GM12878 (cell line): ENCODE data around the gene KLHL18.

Source experiments
- CREB1 ChIP-seq: IDR thresholded peaks from 2 replicates; pipeline ENCODE4 v1.6.1; 2012; ENCODE audit warnings: low read depth, mild to moderate bottlenecking, inconsistent platforms
- E2F4 ChIP-seq: IDR thresholded peaks from 2 replicates; pipeline ENCODE4 v1.6.1; 2012; ENCODE audit warnings: low read depth, low read length, improper control_type of control experiment
- EP300 ChIP-seq, 2 experiments: fragments of 150-350 bp in 1 of 2; IDR thresholded peaks; 2 replicates each; pipeline ENCODE4 v1.6.1; 2011 to 2012; ENCODE audit warnings: low read depth in 2 of 2, low read length in 2 of 2, borderline replicate concordance in 1 of 2, improper control_type of control experiment in 1 of 2, inconsistent platforms in 1 of 2; ENCODE audit not compliant: control insufficient read depth in 1 of 2
- HDAC6 ChIP-seq: fragments of 200-600 bp; sonication (generic); IDR thresholded peaks from one replicate; pipeline ENCODE4 v1.8.0; 2017; ENCODE audit warnings: antibody characterized with exemption; ENCODE audit not compliant: unreplicated experiment
- IKZF1 ChIP-seq: fragments of 450-650 bp; conservative IDR thresholded peaks from 2 replicates; pipeline ENCODE4 v1.6.1; 2017; ENCODE audit warnings: antibody characterized with exemption, mild to moderate bottlenecking
- PBX3 ChIP-seq: IDR thresholded peaks from 2 replicates; pipeline ENCODE4 v1.6.1; 2011; ENCODE audit warnings: mild to moderate bottlenecking, low read depth, low read length, moderate library complexity; ENCODE audit not compliant: insufficient replicate concordance
- POLR2AphosphoS5 ChIP-seq: IDR thresholded peaks from 2 replicates; pipeline ENCODE4 v1.6.1; 2011; ENCODE audit warnings: mild to moderate bottlenecking, low read length, inconsistent platforms
- REST ChIP-seq: IDR thresholded peaks from 2 replicates; pipeline ENCODE4 v1.6.1; 2012; ENCODE audit warnings: mild to moderate bottlenecking, low read depth, low read length
- ZNF274 ChIP-seq: IDR thresholded peaks from one replicate; pipeline ENCODE4 v1.8.0; 2011; ENCODE audit not compliant: insufficient read length, insufficient read depth

DNA sequence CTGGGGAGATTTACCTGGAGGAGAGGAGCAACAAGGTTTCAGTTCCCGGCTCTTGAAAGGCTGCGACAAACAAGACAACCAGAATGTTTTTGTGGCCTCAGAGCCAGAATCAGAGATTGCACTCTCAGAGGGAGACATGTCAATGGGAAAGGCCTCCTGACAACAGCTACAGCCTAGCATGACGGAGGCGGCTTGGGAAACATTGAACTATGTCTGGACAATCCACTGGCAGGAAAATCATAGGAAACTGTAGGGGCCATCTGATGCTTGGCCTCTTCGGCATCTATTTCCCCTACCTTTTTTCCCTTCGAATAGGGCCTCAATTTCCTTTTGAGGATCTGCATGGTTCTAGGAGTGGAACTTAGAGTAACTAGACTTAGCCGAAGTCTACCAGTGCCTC is 84.9 kb downstream of the KLHL18 start:
- TF ChIP-seq PBX3: no peak
- TF ChIP-seq EP300 (IDR thresholded peaks at IDR 0.05; ENCODE audit: borderline replicate concordance in 1 of 2, control insufficient read depth in 1 of 2, low read depth in 2 of 2, low read length in 2 of 2): no peak
- no peak for TF ChIP-seq ZNF274
- no peak for TF ChIP-seq POLR2AphosphoS5
- no peak for TF ChIP-seq REST
- no peak for TF ChIP-seq CREB1
- TF ChIP-seq E2F4: no peak
- no peak for TF ChIP-seq HDAC6
- TF ChIP-seq IKZF1: no peak
